ENCODE results near the gene OXGR1. TPM values are rescaled to one million over a fixed set of nuclear protein-coding genes. Genes with fewer than 3 reads are reported as not detected.

The OXGR1 gene
- total RNA-seq, 2 experiments from 2014 or later: not detected

GRCh38 chr13:96967248-96967745 lies 27.0 kb downstream of the OXGR1 start:
- intact Hi-C loops (cut with micrococcal nuclease; ENCODE audit: unreplicated experiment): no loop called here
- BruUV-seq (replicated peaks): no TSS peak
- Histone ChIP-seq H3K79me2 (ENCODE audit: insufficient read depth, low read depth, low read length) (no peaks in the 10 kb centered on the region), H3K4me2 (ENCODE audit: low read length) (no peak overlapping the region), H2AFZ (ENCODE audit: low read length) (no peak overlapping the region), H4K20me1 (ENCODE audit: insufficient read depth, low read length) (no peaks in the 10 kb centered on the region), H3K27ac (ENCODE audit: low read depth, low read length, poor library complexity, severe bottlenecking) (no peak overlapping the region), H3K36me3 (ENCODE audit: insufficient read depth, low read length) (no peaks in the 10 kb centered on the region), H3K4me3 (ENCODE audit: low read depth, low read length, poor library complexity, severe bottlenecking) (no peak overlapping the region), H3K9me3 (ENCODE audit: low read length) (peaks cover 5% of the 10 kb centered on the region; the same call in 1 of the 2 replicates), H3K4me1 (ENCODE audit: insufficient read depth, low read length, poor library complexity, severe bottlenecking) (no peaks in the 10 kb centered on the region), H3K9me2 (ENCODE audit: insufficient read depth, low read length) (no peaks in the 10 kb centered on the region)
- POLR2A ChIA-PET: no interaction called here
- CTCF ChIA-PET (ENCODE audit: unreplicated experiment): no interaction called here
- TF ChIP-seq CTCF (conservative IDR thresholded peaks at IDR 0.05; ENCODE audit: low read length) (peak; percentile 31; the same call in 1 of the 2 replicates), EZH2phosphoT487 (IDR thresholded peaks at IDR 0.05; ENCODE audit: borderline replicate concordance, low read depth, low read length) (no peak)
- peak; percentile 4 for DNase-seq (ENCODE audit: low spot score)

GRCh38 chr13:96966415-96967102 lies 27.7 kb downstream of the OXGR1 start:
- H3K9me2 ChIP-seq (ENCODE audit: insufficient read depth, low read length): no peaks in the 10 kb centered on the region
- ChIA-PET CTCF (ENCODE audit: unreplicated experiment) (no interaction called here), POLR2A (no interaction called here)
- H3K36me3 ChIP-seq (ENCODE audit: insufficient read depth, low read length): no peaks in the 10 kb centered on the region
- peaks cover 5% of the 10 kb centered on the region; the same call in 1 of the 2 replicates for H3K9me3 ChIP-seq (ENCODE audit: low read length)
- no peak overlapping the region for H3K4me2 ChIP-seq (ENCODE audit: low read length)
- H3K27ac ChIP-seq (ENCODE audit: low read depth, low read length, poor library complexity, severe bottlenecking): no peak overlapping the region
- no peaks in the 10 kb centered on the region for H4K20me1 ChIP-seq (ENCODE audit: insufficient read depth, low read length)
- intact Hi-C loops (cut with micrococcal nuclease; ENCODE audit: unreplicated experiment): no loop called here
- H2AFZ ChIP-seq (ENCODE audit: low read length): no peak overlapping the region
- no peaks in the 10 kb centered on the region for H3K79me2 ChIP-seq (ENCODE audit: insufficient read depth, low read depth, low read length)
- TF ChIP-seq CTCF (conservative IDR thresholded peaks at IDR 0.05; ENCODE audit: low read length): no peak
- TF ChIP-seq EZH2phosphoT487 (IDR thresholded peaks at IDR 0.05; ENCODE audit: borderline replicate concordance, low read depth, low read length): no peak
- H3K4me3 ChIP-seq (ENCODE audit: low read depth, low read length, poor library complexity, severe bottlenecking): no peak overlapping the region
- BruUV-seq (replicated peaks): no TSS peak
- H3K4me1 ChIP-seq (ENCODE audit: insufficient read depth, low read length, poor library complexity, severe bottlenecking): no peaks in the 10 kb centered on the region
- DNase-seq (ENCODE audit: low spot score): no peak

- no peak overlapping the region for H3K4me2 ChIP-seq (ENCODE audit: low read length)
- intact Hi-C loops (cut with micrococcal nuclease; ENCODE audit: unreplicated experiment): no loop called here
- no peaks in the 10 kb centered on the region for H4K20me1 ChIP-seq (ENCODE audit: insufficient read depth, low read length)
- no peak overlapping the region for H2AFZ ChIP-seq (ENCODE audit: low read length)
- no peaks in the 10 kb centered on the region for H3K4me1 ChIP-seq (ENCODE audit: insufficient read depth, low read length, poor library complexity, severe bottlenecking)
- H3K27ac ChIP-seq (ENCODE audit: low read depth, low read length, poor library complexity, severe bottlenecking): no peak overlapping the region
- no peaks in the 10 kb centered on the region for H3K79me2 ChIP-seq (ENCODE audit: insufficient read depth, low read depth, low read length)
- ChIA-PET CTCF (ENCODE audit: unreplicated experiment) (no interaction called here), POLR2A (interaction anchor here (1.1 kb wide), 1 partner anchor 74 kb away, joined by 4 read pairs; no protein-coding TSS in a partner anchor)
- no peaks in the 10 kb centered on the region for H3K9me2 ChIP-seq (ENCODE audit: insufficient read depth, low read length)
- no peaks in the 10 kb centered on the region for H3K36me3 ChIP-seq (ENCODE audit: insufficient read depth, low read length)
- no peak overlapping the region for H3K4me3 ChIP-seq (ENCODE audit: low read depth, low read length, poor library complexity, severe bottlenecking)
- H3K9me3 ChIP-seq (ENCODE audit: low read length): peaks cover 5% of the 10 kb centered on the region; the same call in 1 of the 2 replicates
- no TSS peak for BruUV-seq (replicated peaks)
- DNase-seq (ENCODE audit: low spot score): no peak
- TF ChIP-seq EZH2phosphoT487 (IDR thresholded peaks at IDR 0.05; ENCODE audit: borderline replicate concordance, low read depth, low read length) (no peak), CTCF (conservative IDR thresholded peaks at IDR 0.05; ENCODE audit: low read length) (peak; percentile 32; the same call in 1 of the 2 replicates)
Observed at GRCh38 chr13:96963786-96964475, 30.3 kb downstream of the OXGR1 start.

Measured in OCI-LY7 (cell line).